H9 (cell line): ENCODE measurements around the gene FAIM2. TPM values are rescaled to one million over a fixed set of nuclear protein-coding genes. Genes with fewer than 3 reads are reported as not detected.

Experiments
- DNase-seq: peaks from one replicate; pipeline ENCODE4 v3.0.0-alpha.2; 2017
- H2AFZ ChIP-seq: one replicate; pipeline ENCODE4 v1.6.1; 2013; ENCODE audit warnings: mild to moderate bottlenecking, low read length, control low read depth, moderate library complexity
- H2AK5ac ChIP-seq: 2 replicates; pipeline ENCODE4 v1.6.1; 2013; ENCODE audit warnings: low read length, control low read depth, mixed read lengths; ENCODE audit not compliant: insufficient read length
- H2BK120ac ChIP-seq: one replicate; pipeline ENCODE4 v1.6.1; 2013; ENCODE audit warnings: low read depth, mild to moderate bottlenecking, low read length, control low read depth, inconsistent platforms; ENCODE audit not compliant: poor library complexity, severe bottlenecking
- H2BK12ac ChIP-seq: 2 replicates; pipeline ENCODE4 v1.6.1; 2013; ENCODE audit warnings: low read length, control low read depth, mixed read lengths, low read depth; ENCODE audit not compliant: insufficient read length
- H2BK15ac ChIP-seq: 2 replicates; pipeline ENCODE4 v1.6.1; 2013; ENCODE audit warnings: low read depth, low read length, control low read depth
- H2BK20ac ChIP-seq: one replicate; pipeline ENCODE4 v1.6.1; 2013; ENCODE audit warnings: low read depth, mild to moderate bottlenecking, low read length, control low read depth, inconsistent platforms; ENCODE audit not compliant: poor library complexity, severe bottlenecking
- H2BK5ac ChIP-seq: 2 replicates; pipeline ENCODE4 v1.6.1; 2013; ENCODE audit warnings: low read length, control low read depth, mixed read lengths; ENCODE audit not compliant: insufficient read length
- H3K14ac ChIP-seq: 2 replicates; pipeline ENCODE4 v1.6.1; 2013; ENCODE audit warnings: low read length, control low read depth; ENCODE audit not compliant: insufficient read depth
- H3K18ac ChIP-seq: 2 replicates; pipeline ENCODE4 v1.6.1; 2013; ENCODE audit warnings: low read depth, mild to moderate bottlenecking, mixed read lengths, low read length, control low read depth; ENCODE audit not compliant: insufficient read length
- H3K23ac ChIP-seq: 2 replicates; pipeline ENCODE4 v1.6.1; 2013; ENCODE audit warnings: low read length, control low read depth, mixed read lengths, low read depth; ENCODE audit not compliant: insufficient read length
- H3K23me2 ChIP-seq: 2 replicates; pipeline ENCODE4 v1.6.1; 2013; ENCODE audit warnings: low read depth, mild to moderate bottlenecking, mixed read lengths, low read length, control low read depth; ENCODE audit not compliant: insufficient read length, poor library complexity, severe bottlenecking
- H3K27ac ChIP-seq: 2 replicates; pipeline ENCODE4 v1.5.1; 2013; ENCODE audit warnings: low read length, control low read depth, mixed read lengths, low read depth; ENCODE audit not compliant: insufficient read length
- H3K27me3 ChIP-seq: 2 replicates; pipeline ENCODE4 v1.6.1; 2013; ENCODE audit warnings: low read length, control low read depth, inconsistent platforms; ENCODE audit not compliant: insufficient read depth
- H3K4ac ChIP-seq: 2 replicates; pipeline ENCODE4 v1.6.1; 2013; ENCODE audit warnings: low read depth, mild to moderate bottlenecking, control low read depth, inconsistent platforms, low read length, moderate library complexity
- H3K4me1 ChIP-seq: 2 replicates; pipeline ENCODE4 v1.6.1; 2013; ENCODE audit warnings: low read length, control low read depth, inconsistent platforms; ENCODE audit not compliant: insufficient read depth
- H3K4me2 ChIP-seq: 2 replicates; pipeline ENCODE4 v1.6.1; 2013; ENCODE audit warnings: low read length, control low read depth, mixed read lengths; ENCODE audit not compliant: insufficient read length, insufficient read depth
- H3K56ac ChIP-seq: 2 replicates; pipeline ENCODE4 v1.6.1; 2013; ENCODE audit warnings: low read depth, mild to moderate bottlenecking, mixed read lengths, low read length, control low read depth; ENCODE audit not compliant: insufficient read length
- H3K79me1 ChIP-seq: 2 replicates; pipeline ENCODE4 v1.6.1; 2013; ENCODE audit warnings: low read depth, mild to moderate bottlenecking, moderate library complexity, low read length, control low read depth, inconsistent platforms; ENCODE audit not compliant: insufficient read depth, poor library complexity, severe bottlenecking
- H3K79me2 ChIP-seq: 2 replicates; pipeline ENCODE4 v1.6.1; 2013; ENCODE audit warnings: low read length, control low read depth, inconsistent platforms; ENCODE audit not compliant: insufficient read depth
- H3K9ac ChIP-seq: 2 replicates; pipeline ENCODE4 v1.6.1; 2013; ENCODE audit warnings: low read length, control low read depth, mixed read lengths; ENCODE audit not compliant: insufficient read length; ENCODE audit errors: extremely low read depth
- H3K9me3 ChIP-seq: one replicate; pipeline ENCODE4 v1.6.1; 2013; ENCODE audit warnings: low read depth, low read length, inconsistent platforms; ENCODE audit not compliant: control insufficient read depth
- H3T11ph ChIP-seq: one replicate; pipeline ENCODE4 v1.6.1; 2013; ENCODE audit warnings: mild to moderate bottlenecking, low read length, control low read depth, inconsistent platforms
- H4K20me1 ChIP-seq: one replicate; pipeline ENCODE4 v1.6.1; 2013; ENCODE audit not compliant: control insufficient read depth, insufficient read length, insufficient read depth
- H4K5ac ChIP-seq: 2 replicates; pipeline ENCODE4 v1.6.1; 2013; ENCODE audit warnings: low read depth, mild to moderate bottlenecking, mixed read lengths, low read length, control low read depth; ENCODE audit not compliant: insufficient read length
- H4K8ac ChIP-seq: replicated peaks from 2 replicates; pipeline ENCODE4 v1.6.1; 2013; ENCODE audit warnings: low read length, control low read depth, mixed read lengths, low read depth; ENCODE audit not compliant: insufficient read length
- H4K91ac ChIP-seq: 2 replicates; pipeline ENCODE4 v1.6.1; 2013; ENCODE audit warnings: low read depth, mild to moderate bottlenecking, moderate library complexity, mixed read lengths, low read length, control low read depth; ENCODE audit not compliant: insufficient read length
- H3K27ac Mint-ChIP-seq, 3 experiments: 2 replicates in 2 of 3; 3 replicates in 1 of 3; pipeline ENCODE4 v1.8.0; 2020 to 2021; ENCODE audit warnings: mixed read lengths in 3 of 3, mild to moderate bottlenecking in 1 of 3, moderate library complexity in 1 of 3
- H3K27me3 Mint-ChIP-seq: 2 replicates; pipeline ENCODE4 v1.8.0; 2021; ENCODE audit warnings: low read depth, mild to moderate bottlenecking, moderate library complexity, mixed read lengths
- H3K36me3 Mint-ChIP-seq, 3 experiments: 2 replicates in 2 of 3; 3 replicates in 1 of 3; pipeline ENCODE4 v1.8.0; 2020 to 2021; ENCODE audit warnings: low read depth in 3 of 3, mixed read lengths in 3 of 3; ENCODE audit not compliant: insufficient read depth in 1 of 3
- H3K4me1 Mint-ChIP-seq, 2 experiments: 2 replicates each; pipeline ENCODE4 v1.8.0; 2020; ENCODE audit warnings: mixed read lengths in 2 of 2
- H3K4me3 Mint-ChIP-seq, 2 experiments: 2 replicates in 1 of 2; 3 replicates in 1 of 2; pipeline ENCODE4 v1.8.0; 2020 to 2021; ENCODE audit warnings: mild to moderate bottlenecking in 2 of 2, mixed read lengths in 2 of 2, moderate library complexity in 1 of 2
- H3K9me3 Mint-ChIP-seq, 2 experiments: 2 replicates in 1 of 2; 3 replicates in 1 of 2; pipeline ENCODE4 v1.8.0; 2020; ENCODE audit warnings: mild to moderate bottlenecking in 2 of 2, mixed read lengths in 2 of 2, moderate library complexity in 1 of 2
- CTCF ChIP-seq: fragments of 200-600 bp; sonication (generic); conservative IDR thresholded peaks from 3 replicates; pipeline ENCODE4 v1.8.0; 2021; ENCODE audit warnings: antibody characterized with exemption, mild to moderate bottlenecking
- WGBS: extraction: QIAGEN DNeasy Blood & Tissue Kit; methylation state at CpG from one replicate; pipeline ENCODE4 v1.1.7; 2013; ENCODE audit warnings: missing lambda C conversion rate, low lambda C conversion rate, mixed read lengths; ENCODE audit not compliant: insufficient read length; ENCODE audit errors: extremely low coverage; 5-methylcytosine and 5-hydroxymethylcytosine counted together
- total RNA-seq: library from RNA; stranded (reverse); gene quantifications from 2 replicates; pipeline ENCODE4 v1.2.1, GENCODE V29; 2021

FAIM2 gene
- total RNA-seq, 1 experiment from 2014 or later: 0.42 TPM

DNA sequence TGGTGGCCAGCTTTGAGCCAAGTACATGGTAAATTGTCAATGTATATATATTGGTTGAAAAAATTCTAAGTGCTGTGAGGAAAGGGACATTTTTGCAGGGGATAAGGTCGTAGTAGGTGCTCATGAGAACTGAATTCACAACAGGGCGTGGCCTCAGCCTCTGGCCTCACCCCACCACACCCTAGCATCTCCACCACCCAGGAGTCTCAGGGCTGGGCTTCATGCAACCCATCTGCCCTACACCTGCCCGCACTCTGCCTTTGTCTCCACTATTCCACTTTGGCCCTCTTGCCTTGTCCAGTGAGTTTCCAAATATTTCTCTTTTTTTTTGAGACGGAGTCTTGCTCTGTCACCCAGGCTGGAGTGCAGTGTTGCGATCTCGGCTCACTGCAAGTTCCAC is 24.8 kb upstream of the FAIM2 start:
- Histone ChIP-seq H2AK5ac (no peak overlapping the region), H2BK5ac (no peak overlapping the region), H3K23me2 (no peaks in the 10 kb centered on the region), H3K23ac (no peak overlapping the region), H3T11ph (no peak overlapping the region), H4K91ac (no peak overlapping the region), H3K27me3 (no peaks in the 10 kb centered on the region), H3K18ac (no peak overlapping the region), H2BK20ac (no peak overlapping the region), H2BK12ac (no peak overlapping the region), H3K56ac (no peak overlapping the region), H2BK120ac (no peak overlapping the region), H3K79me1 (no peaks in the 10 kb centered on the region), H3K9ac (no peak overlapping the region), H2BK15ac (no peak overlapping the region), H4K5ac (no peak overlapping the region), H4K8ac (no peak overlapping the region), H2AFZ (no peak overlapping the region), H3K14ac (no peak overlapping the region), H3K27ac (no peak overlapping the region), H3K4ac (no peak overlapping the region), H3K4me2 (no peak overlapping the region), H4K20me1 (no peaks in the 10 kb centered on the region), H3K4me1 (no peaks in the 10 kb centered on the region), H3K79me2 (no peaks in the 10 kb centered on the region), H3K9me3 (no peaks in the 10 kb centered on the region)
- TF ChIP-seq CTCF: no peak
- Mint-ChIP-seq H3K9me3 (no peaks in the 10 kb centered on the region), H3K27ac (no peak overlapping the region), H3K4me3 (no peak overlapping the region), H3K4me1 (peaks cover 0 to 6% of the 10 kb centered on the region in 2 experiments; a peak in 3 of 4 replicates), H3K27me3 (peaks cover 7% of the 10 kb centered on the region), H3K36me3 (no peaks in the 10 kb centered on the region)
- peak; percentile 23 for DNase-seq
- no CpG with 5 or more reads among the region's 6 CpGs for WGBS
